Left ventricle myocardium inferior (tissue), 1 donor: ENCODE measurements around the gene RTCB. TPM values are rescaled to one million over a fixed set of nuclear protein-coding genes. Genes with fewer than 3 reads are reported as not detected.
"Not testable (repeated sequence)": the region's sequence is repeated elsewhere in the genome, so short reads cannot be mapped to it uniquely, and the experiment has no call there.

Source experiments
- DNase-seq: peaks from one replicate; pipeline ENCODE4 v3.0.0-alpha.2; 2020
- H3K27ac ChIP-seq: fragments of 200-600 bp; replicated peaks from 2 replicates; pipeline ENCODE4 v1.8.0; 2021
- H3K27me3 ChIP-seq: fragments of 200-600 bp; 2 replicates; pipeline ENCODE4 v1.8.0; 2021; ENCODE audit warnings: low read depth
- H3K36me3 ChIP-seq: fragments of 200-600 bp; 2 replicates; pipeline ENCODE4 v1.8.0; 2021
- H3K4me1 ChIP-seq: fragments of 200-600 bp; 2 replicates; pipeline ENCODE4 v1.8.0; 2021
- H3K4me3 ChIP-seq: fragments of 200-600 bp; 2 replicates; pipeline ENCODE4 v1.8.0; 2021; ENCODE audit warnings: mild to moderate bottlenecking, moderate library complexity
- H3K9me3 ChIP-seq: fragments of 200-600 bp; replicated peaks from 2 replicates; pipeline ENCODE4 v1.8.0; 2021
- intact Hi-C: fragments of 100-400 bp; cut with micrococcal nuclease; formaldehyde crosslinking; loops from one replicate; pipeline ENCODE4 v1.11.0; 2022
- total RNA-seq: library from RNA; stranded (reverse); fragmentation: NEBNext Ultra II Directional; extraction: Animal tissue kit (Norgen Biotek cat#: 25700); gene quantifications from one replicate; pipeline ENCODE4 v1.2.1, GENCODE V29; 2021
- TF ChIP-seq, protein P1 (sequence below): fragments of 200-600 bp; IDR thresholded peaks from 2 replicates; pipeline ENCODE4 v1.8.0; 2021; ENCODE audit warnings: antibody characterized with exemption, mild to moderate bottlenecking, borderline replicate concordance
- donor health status: DM: no; HTN: yes; CAD: no; lungs with severe emphysema.

RTCB gene
- total RNA-seq, 1 donor from 2014 or later: 44.5 TPM

DNA sequence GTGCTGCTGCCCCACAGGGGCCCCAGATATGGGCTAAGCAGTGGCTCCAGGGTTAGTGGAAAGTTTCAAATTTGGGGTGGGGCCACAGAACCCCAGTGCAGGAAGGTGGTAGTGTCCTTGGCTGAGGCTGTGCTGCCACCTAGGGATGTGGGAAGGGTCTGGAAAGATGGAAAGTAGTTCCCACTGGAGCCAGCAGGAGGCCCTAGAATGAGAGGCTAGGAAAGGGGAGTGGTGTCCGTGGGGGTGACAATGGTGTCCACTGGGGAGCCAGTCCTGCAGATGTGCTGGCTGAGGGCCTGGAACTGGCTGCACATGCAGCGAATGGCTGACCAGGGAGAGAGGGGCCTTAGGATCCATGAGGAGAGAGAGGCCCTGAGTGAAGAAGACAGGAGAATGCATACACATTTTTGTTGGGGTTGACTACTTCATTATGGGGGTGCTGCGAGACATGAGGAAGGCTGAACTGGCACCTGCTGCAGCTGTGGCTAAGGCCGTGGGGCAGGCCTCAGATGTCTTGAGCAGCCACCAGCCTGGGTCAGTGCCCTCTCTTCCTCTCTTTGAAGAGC lies 33.3 kb downstream of the RTCB start:
- TF ChIP-seq, protein P1, sequence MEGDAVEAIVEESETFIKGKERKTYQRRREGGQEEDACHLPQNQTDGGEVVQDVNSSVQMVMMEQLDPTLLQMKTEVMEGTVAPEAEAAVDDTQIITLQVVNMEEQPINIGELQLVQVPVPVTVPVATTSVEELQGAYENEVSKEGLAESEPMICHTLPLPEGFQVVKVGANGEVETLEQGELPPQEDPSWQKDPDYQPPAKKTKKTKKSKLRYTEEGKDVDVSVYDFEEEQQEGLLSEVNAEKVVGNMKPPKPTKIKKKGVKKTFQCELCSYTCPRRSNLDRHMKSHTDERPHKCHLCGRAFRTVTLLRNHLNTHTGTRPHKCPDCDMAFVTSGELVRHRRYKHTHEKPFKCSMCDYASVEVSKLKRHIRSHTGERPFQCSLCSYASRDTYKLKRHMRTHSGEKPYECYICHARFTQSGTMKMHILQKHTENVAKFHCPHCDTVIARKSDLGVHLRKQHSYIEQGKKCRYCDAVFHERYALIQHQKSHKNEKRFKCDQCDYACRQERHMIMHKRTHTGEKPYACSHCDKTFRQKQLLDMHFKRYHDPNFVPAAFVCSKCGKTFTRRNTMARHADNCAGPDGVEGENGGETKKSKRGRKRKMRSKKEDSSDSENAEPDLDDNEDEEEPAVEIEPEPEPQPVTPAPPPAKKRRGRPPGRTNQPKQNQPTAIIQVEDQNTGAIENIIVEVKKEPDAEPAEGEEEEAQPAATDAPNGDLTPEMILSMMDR: peak; percentile 56
- DNase-seq: no peak
- no peaks in the 10 kb centered on the region for H3K4me1 ChIP-seq
- H3K36me3 ChIP-seq: no peaks in the 10 kb centered on the region
- intact Hi-C loops: no loop called here
- H3K27me3 ChIP-seq: no peaks in the 10 kb centered on the region
- no peak overlapping the region for H3K27ac ChIP-seq
- H3K4me3 ChIP-seq: no peak overlapping the region
- no peaks in the 10 kb centered on the region for H3K9me3 ChIP-seq

DNA sequence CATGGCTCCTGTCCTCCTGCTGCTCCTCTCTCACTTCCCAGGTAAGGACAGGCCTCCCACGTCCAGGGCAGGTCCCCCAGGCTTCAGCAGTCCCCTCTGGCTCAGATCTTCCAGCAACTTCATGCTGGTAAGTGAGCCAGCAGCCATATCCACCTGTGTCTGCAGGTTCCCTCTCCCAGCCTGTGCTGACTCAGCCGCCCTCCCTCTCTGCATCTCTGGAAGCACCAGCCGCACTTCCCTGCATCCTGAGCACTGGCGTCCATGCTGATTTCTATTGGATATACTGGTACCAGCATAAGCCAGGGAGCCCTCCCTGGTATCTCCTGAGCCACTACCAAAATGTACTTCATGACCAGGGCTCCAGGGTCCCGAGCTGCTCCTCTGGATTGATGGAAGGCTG lies 35.4 kb downstream of the RTCB start:
- TF ChIP-seq, protein P1: no peak
- no peaks in the 10 kb centered on the region for H3K4me1 ChIP-seq
- no peak overlapping the region for H3K27ac ChIP-seq
- DNase-seq: no peak
- H3K27me3 ChIP-seq: no peaks in the 10 kb centered on the region
- H3K9me3 ChIP-seq: no peaks in the 10 kb centered on the region
- H3K4me3 ChIP-seq: no peak overlapping the region
- H3K36me3 ChIP-seq: no peaks in the 10 kb centered on the region
- intact Hi-C loops: no loop called here

DNA sequence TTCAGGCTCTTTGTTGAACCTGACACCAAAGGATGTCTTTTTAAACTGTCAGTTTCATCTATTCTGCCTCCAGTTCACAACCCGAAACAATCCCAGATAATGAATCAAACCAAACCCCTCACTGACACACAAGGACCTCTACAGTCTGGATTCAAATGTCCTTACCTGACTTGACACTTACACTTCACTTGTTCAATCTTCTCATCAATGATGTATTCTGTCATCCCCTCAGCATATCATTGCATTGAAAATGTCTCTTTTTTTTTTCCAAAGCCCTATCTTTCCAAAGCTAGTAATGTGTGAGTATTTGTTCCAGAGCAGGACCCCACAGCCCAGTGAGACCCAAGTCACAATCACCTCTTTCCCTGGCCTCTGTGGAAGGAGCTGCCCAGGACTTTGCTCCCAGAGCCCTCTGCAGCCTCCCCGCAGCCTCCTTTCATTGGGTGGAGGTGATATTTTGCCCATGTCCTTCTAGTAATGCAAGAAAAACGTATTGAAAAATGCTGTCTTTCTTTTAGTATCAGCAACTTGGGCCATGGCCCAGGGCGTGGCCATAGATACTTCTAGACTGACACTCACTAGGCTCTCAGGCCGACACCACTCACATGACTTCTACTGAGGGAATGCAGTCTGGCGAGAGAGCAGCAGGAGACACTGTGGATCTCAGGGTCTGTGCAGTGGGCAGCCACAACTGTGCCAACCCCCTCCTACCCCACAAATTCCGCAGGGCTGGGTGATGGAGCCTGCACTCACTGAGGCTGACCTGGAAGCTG lies 36.2 kb downstream of the RTCB start:
- TF ChIP-seq, protein P1: no peak
- no peak for DNase-seq
- H3K4me1 ChIP-seq: no peaks in the 10 kb centered on the region
- intact Hi-C loops: no loop called here
- H3K27me3 ChIP-seq: no peaks in the 10 kb centered on the region
- no peaks in the 10 kb centered on the region for H3K9me3 ChIP-seq
- H3K4me3 ChIP-seq: no peak overlapping the region
- H3K27ac ChIP-seq: no peak overlapping the region
- H3K36me3 ChIP-seq: no peaks in the 10 kb centered on the region

DNA sequence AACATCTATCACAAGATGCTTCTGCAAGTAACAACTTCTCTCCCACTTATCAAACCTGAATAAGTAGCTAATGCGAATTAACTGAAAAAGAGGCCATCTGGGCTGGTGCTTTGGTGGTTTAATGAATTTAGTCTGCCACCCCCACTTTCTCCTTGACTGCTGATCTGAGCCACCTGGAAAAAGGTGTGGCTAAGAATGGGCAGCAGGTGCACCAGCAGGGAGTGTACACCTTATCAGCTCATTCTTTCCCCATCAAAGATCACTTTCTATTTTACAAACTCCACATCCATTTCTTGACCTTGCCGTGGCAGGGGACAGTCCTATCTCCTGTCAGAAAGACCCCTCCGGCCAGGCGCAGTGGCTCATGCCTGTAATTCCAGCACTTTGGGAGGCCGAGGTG lies 47.8 kb downstream of the RTCB start:
- intact Hi-C loops: no loop called here
- no peaks in the 10 kb centered on the region for H3K27me3 ChIP-seq

DNA sequence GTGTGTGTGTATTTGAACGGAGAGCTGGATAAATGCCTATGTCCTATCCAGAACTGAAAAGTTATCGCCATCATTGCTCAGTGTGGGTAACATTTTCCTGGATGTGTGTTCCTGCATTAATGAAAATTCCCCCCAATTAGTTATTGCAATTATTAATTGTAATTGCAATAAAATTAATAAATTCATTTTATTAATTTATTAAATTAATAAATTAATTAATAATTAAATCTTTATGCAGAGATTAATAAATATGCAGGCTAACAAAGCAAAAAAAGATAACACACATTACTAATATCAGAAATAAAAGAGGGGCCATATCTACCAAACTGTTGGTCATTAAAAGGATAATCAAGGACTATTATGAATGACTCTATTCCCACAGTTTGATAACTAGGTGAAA lies 50.8 kb downstream of the RTCB start:
- TF ChIP-seq, protein P1: no peak
- no peaks in the 10 kb centered on the region for H3K27me3 ChIP-seq
- H3K27ac ChIP-seq: no peak overlapping the region
- DNase-seq: no peak
- no peaks in the 10 kb centered on the region for H3K9me3 ChIP-seq
- H3K4me3 ChIP-seq: no peak overlapping the region
- H3K36me3 ChIP-seq: no peaks in the 10 kb centered on the region
- H3K4me1 ChIP-seq: no peaks in the 10 kb centered on the region
- intact Hi-C loops: no loop called here

More for the DNA sequence above, 47.8 kb downstream of the RTCB start:
- TF ChIP-seq, protein P1: no peak
- no peak overlapping the region for H3K27ac ChIP-seq
- H3K36me3 ChIP-seq: no peaks in the 10 kb centered on the region
- no peak overlapping the region for H3K4me3 ChIP-seq
- no peaks in the 10 kb centered on the region for H3K9me3 ChIP-seq
- no peak for DNase-seq
- no peaks in the 10 kb centered on the region for H3K4me1 ChIP-seq

DNA sequence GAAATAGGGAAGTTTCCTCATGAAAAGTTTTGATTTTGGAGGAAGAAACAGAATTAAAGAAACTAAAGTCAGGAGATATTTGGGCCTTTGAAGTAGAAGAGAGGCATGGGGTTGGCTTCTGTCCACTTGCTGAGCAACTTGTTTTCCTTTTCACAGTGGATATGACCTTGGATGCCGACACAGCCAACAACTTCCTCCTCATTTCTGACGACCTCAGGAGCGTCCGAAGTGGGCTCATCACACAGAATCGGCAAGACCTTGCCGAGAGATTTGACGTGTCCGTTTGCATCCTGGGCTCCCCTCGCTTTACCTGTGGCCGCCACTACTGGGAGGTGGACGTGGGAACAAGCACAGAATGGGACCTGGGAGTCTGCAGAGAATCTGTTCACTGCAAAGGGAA lies 52.0 kb downstream of the RTCB start:
- DNase-seq, H3K4me1 ChIP-seq, H3K27ac ChIP-seq, H3K27me3 ChIP-seq, H3K36me3 ChIP-seq, H3K9me3 ChIP-seq, H3K4me3 ChIP-seq, intact Hi-C loops: not testable (repeated sequence)

DNA sequence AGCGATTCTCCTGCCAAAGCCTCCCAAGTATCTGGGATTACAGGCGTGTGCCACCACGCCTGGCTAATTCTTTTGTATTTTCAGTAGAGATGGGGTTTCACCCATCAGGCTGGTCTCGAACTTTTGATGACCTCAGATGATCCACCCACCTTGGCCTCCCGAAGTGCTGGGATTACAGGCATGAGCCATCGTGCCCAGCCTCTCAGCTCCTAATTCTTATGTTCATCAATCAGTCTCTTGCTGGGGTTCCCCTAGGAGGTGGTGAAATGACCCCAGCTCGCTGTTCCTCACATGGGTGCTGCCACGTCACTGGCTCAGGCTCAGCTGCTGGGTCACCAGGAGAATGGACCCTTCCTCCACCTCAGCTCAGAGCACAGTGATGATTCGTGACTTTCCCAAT lies 54.5 kb downstream of the RTCB start, which contains the start of gene RFPL3:
TSS of gene RFPL3 (plus strand) at position 301 of the 400 bp plus-strand sequence. CDS start 205 bp downstream, outside the sequence.
- intact Hi-C loops, H3K36me3 ChIP-seq, H3K4me3 ChIP-seq, H3K4me1 ChIP-seq, H3K27me3 ChIP-seq, H3K27ac ChIP-seq, H3K9me3 ChIP-seq, DNase-seq: not testable (repeated sequence)
